ENCODE measurements around the gene ANKRD23.

ANKRD23 gene

DNA sequence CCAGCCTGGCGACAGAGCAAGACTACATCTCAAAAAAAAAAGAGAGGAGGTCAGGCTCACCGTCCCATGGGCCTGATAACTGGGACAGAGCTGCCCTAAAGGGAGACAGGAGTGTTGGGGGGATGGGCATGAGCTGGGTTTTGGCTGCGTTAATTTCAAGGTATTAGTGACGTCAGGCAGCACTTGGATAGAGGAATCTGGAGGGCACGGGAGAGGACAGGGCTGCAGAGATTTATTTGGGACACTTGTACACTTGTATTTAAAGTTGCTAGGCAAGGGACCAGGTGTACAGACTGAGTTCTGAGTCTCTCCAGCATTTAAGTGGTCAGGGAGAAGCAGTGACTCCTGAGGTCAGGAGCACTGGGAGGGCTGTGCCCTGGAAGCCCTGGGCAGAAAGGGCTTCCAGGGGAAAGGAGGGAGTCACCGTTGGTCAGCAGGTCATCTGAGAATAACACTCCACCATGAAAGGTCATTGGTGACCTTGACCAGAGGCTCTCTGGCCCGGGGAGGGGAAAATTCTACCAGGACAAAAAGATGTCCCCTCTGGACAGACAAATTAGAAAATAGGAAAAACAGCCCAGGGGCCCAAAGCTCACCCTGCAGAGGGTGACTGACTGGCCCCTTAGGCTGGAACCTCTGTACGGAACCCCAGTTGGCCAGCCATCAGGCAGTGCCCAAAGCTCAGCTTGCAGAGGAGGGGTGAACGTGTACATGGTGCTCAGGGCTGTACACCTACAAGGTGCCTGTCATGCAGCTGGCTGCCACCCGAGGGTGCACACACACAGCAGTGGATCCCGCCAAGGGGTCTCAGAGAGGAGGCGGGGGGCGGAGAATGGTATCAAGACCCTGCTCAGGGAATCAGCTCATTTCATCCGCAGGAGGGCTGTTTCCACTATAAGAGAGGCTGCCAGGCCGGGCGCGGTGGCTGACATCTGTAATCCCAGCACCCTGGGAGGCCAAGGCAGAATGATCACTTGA lies 50.8 kb downstream of the ANKRD23 start:
- DNase-seq, result no peak

DNA sequence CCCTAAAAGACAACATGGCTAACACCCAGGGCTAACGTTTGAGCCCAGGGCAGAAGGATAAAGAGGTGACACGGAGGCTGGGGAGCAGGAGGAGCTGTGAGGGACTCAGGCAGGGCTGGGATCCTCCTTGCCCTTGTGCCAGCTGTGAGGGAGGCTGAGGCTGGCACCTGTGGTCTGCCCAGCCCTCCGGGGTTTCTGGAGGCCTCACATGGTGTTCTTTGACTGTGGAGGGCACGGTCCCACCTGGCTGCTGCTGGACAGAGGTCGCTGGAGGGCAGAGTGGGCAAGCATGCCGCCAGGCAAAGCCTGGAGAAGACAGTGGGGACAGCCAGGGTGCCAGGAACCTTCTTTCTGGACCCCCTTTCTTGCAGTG lies 54.6 kb downstream of the ANKRD23 start:
- DNase-seq, result no peak

DNA sequence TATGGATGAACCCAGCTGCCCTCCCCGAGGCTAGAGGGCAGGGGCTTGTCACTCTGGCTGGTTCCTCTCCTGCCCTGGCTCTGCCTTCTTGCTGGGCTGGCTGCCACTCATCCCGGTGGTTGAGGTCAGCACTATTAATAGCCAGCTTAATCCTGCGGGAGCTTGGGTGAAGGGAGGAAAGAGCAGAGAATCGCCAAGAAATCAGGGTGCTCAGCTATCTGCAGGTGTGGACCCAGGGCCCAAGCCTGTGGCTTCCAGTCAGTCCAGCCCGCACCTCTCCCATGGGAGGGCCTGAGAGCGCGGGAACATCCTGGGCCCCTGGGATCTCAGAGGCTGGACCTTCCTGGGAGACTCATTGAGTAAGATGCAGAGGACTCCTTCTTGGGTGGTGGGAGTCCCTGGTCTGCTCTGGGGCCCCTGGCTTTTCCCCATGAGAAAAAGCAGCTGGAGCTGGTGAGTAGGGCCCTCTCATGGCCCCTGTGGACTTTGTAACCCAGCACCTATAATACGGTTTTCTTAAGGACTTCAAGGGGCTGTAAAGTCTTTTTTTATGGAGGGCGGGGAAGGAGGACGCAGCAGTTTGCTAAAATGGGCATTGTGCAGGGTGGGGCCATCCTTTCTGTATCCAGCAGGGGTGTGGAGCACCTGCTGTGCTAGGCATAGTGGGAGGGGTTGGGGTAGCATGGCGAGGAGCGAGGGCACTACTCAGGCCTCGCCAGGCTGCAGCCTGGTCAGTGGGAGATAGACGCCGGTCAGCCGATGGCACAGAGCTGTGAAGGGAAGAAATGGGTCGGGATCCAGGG lies 55.2 kb downstream of the ANKRD23 start:
- no peak for DNase-seq

Measured in NCI-H526 (cell line).